ENCODE results near the gene PTPRN2. TPM values are rescaled to one million over a fixed set of nuclear protein-coding genes. Genes with fewer than 3 reads are reported as not detected.

The PTPRN2 gene
- total RNA-seq, 1 donor from 2014 or later, result 11.4 TPM

- Mint-ChIP-seq H3K4me1 (ENCODE audit: low read depth) (no peaks in the 10 kb centered on the region), H3K36me3 (ENCODE audit: insufficient read depth) (no peaks in the 10 kb centered on the region), H3K27me3 (peaks cover 29% of the 10 kb centered on the region), H3K4me3 (ENCODE audit: low read depth) (no peak overlapping the region), H3K9me3 (ENCODE audit: low read depth) (peaks cover 4% of the 10 kb centered on the region), H3K27ac (no peak overlapping the region)
- TF ChIP-seq CTCF (IDR thresholded peaks at IDR 0.05; ENCODE audit: unreplicated experiment), result no peak
- DNase-seq (ENCODE audit: low spot score, unreplicated experiment), result no peak
These were observed 621.1 kb downstream of the PTPRN2 start for GRCh38 chr7:157966490-157966889.

- H3K27me3 Mint-ChIP-seq, result peaks cover 34% of the 10 kb centered on the region
- DNase-seq (ENCODE audit: low spot score, unreplicated experiment), result no peak
- H3K4me3 Mint-ChIP-seq (ENCODE audit: low read depth), result no peak overlapping the region
- no peak for TF ChIP-seq CTCF (IDR thresholded peaks at IDR 0.05; ENCODE audit: unreplicated experiment)
- H3K36me3 Mint-ChIP-seq (ENCODE audit: insufficient read depth), result no peaks in the 10 kb centered on the region
- H3K9me3 Mint-ChIP-seq (ENCODE audit: low read depth), result peaks cover 2% of the 10 kb centered on the region
- H3K4me1 Mint-ChIP-seq (ENCODE audit: low read depth), result no peaks in the 10 kb centered on the region
- no peak overlapping the region for H3K27ac Mint-ChIP-seq
These were observed 623.1 kb downstream of the PTPRN2 start for GRCh38 chr7:157964521-157964920.

- TF ChIP-seq CTCF (IDR thresholded peaks at IDR 0.05; ENCODE audit: unreplicated experiment), result no peak
- H3K27ac Mint-ChIP-seq, result no peak overlapping the region
These were observed 623.6 kb downstream of the PTPRN2 start for GRCh38 chr7:157964016-157964415.

DNA sequence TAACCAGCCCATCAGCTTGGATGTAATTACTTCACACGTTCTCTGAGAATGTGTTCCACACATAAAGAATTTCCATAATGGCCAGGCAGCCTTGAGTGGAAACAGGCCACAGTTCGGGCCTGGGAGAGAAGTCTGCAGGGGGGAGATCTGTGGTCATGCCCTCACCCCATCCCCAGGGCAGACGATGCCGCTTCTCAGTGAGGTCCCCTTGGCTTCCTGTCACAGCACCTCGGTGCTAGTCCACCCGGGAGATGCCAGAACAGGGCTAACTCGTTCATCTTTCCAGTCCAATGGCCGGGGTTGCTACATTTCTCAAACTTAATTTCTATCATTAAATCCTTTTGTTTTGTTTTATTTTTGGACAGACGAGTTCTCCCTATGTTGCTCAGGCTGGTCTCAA lies 624.1 kb downstream of the PTPRN2 start:
- no peak for TF ChIP-seq CTCF (IDR thresholded peaks at IDR 0.05; ENCODE audit: unreplicated experiment)
- H3K9me3 Mint-ChIP-seq (ENCODE audit: low read depth), result peaks cover 5% of the 10 kb centered on the region
- H3K27me3 Mint-ChIP-seq, result peaks cover 34% of the 10 kb centered on the region
- H3K36me3 Mint-ChIP-seq (ENCODE audit: insufficient read depth), result no peaks in the 10 kb centered on the region
- H3K4me1 Mint-ChIP-seq (ENCODE audit: low read depth), result no peaks in the 10 kb centered on the region
- H3K4me3 Mint-ChIP-seq (ENCODE audit: low read depth), result no peak overlapping the region
- no peak overlapping the region for H3K27ac Mint-ChIP-seq
- no peak for DNase-seq (ENCODE audit: low spot score, unreplicated experiment)

More at GRCh38 chr7:157964016-157964415, 623.6 kb downstream of the PTPRN2 start:
- DNase-seq (ENCODE audit: low spot score, unreplicated experiment), result no peak
- Mint-ChIP-seq H3K36me3 (ENCODE audit: insufficient read depth) (no peaks in the 10 kb centered on the region), H3K4me3 (ENCODE audit: low read depth) (no peak overlapping the region), H3K27me3 (peaks cover 34% of the 10 kb centered on the region), H3K9me3 (ENCODE audit: low read depth) (peaks cover 2% of the 10 kb centered on the region), H3K4me1 (ENCODE audit: low read depth) (no peaks in the 10 kb centered on the region)

GRCh38 chr7:157962458-157963306 lies 624.9 kb downstream of the PTPRN2 start:
- Mint-ChIP-seq H3K9me3 (ENCODE audit: low read depth) (peaks cover 9% of the 10 kb centered on the region), H3K27me3 (peaks cover 34% of the 10 kb centered on the region), H3K36me3 (ENCODE audit: insufficient read depth) (no peaks in the 10 kb centered on the region), H3K27ac (no peak overlapping the region), H3K4me1 (ENCODE audit: low read depth) (no peaks in the 10 kb centered on the region), H3K4me3 (ENCODE audit: low read depth) (no peak overlapping the region)
- DNase-seq (ENCODE audit: low spot score, unreplicated experiment), result no peak
- TF ChIP-seq CTCF (IDR thresholded peaks at IDR 0.05; ENCODE audit: unreplicated experiment), result no peak
